RWPE1 (cell line): ENCODE results near the gene ESPNL.
A peak's percentile ranks its signal among the peaks of the same experiment; 100 is the strongest.

Experiments
- CTCF ChIA-PET: fragments of 350-600 bp; sonication (Branson Sonifier 250); formaldehyde crosslinking; extraction: SDS; loops from one replicate; lab custom pipeline; 2021; lab: Yijun Ruan, JAX
- POLR2A ChIA-PET: fragments of 400-600 bp; formaldehyde crosslinking; extraction: SDS; loops from one replicate; lab custom pipeline; 2020; ENCODE audit warnings: antibody characterized with exemption; ENCODE audit not compliant: low non-redundant PET; lab: Yijun Ruan, JAX
- DNase-seq: peaks from one replicate; pipeline ENCODE4 v3.0.0; 2012; ENCODE audit warnings: low spot score
- H3K27ac ChIP-seq: fragments of 450-650 bp; 2 replicates; pipeline ENCODE4 v1.5.1; 2017
- TF ChIP-seq, protein P1 (sequence below): fragments of 450-650 bp; conservative IDR thresholded peaks from 2 replicates; pipeline ENCODE4 v1.5.1; 2017; ENCODE audit warnings: low read depth, mild to moderate bottlenecking

The ESPNL gene

DNA sequence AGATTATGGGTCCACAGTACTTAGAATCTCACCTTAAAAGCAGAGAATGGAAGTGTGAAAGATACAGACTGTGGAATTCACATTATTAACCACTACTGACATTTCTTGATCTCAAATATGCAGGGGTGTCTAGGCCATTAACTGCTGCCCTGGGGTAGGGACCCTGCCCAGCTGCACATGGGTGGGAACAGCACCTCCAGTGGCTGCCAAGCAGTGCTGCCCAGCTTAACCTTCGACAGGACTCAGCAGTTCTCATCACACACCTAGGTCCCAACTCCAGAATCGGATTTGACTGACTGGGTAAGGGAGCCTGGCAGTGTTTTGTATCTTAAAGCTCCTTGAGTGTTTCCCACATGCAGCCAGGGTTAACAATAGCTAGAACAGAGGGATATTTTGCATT lies 73.6 kb downstream of the ESPNL start:
- peak overlapping the region; percentile 97 for H3K27ac ChIP-seq
- POLR2A ChIA-PET: no interaction called here
- DNase-seq: no peak
- CTCF ChIA-PET: interaction anchor here (1.1 kb wide), 1 partner anchor 17 kb away, joined by 3 read pairs; no protein-coding TSS in a partner anchor
- TF ChIP-seq, protein P1, sequence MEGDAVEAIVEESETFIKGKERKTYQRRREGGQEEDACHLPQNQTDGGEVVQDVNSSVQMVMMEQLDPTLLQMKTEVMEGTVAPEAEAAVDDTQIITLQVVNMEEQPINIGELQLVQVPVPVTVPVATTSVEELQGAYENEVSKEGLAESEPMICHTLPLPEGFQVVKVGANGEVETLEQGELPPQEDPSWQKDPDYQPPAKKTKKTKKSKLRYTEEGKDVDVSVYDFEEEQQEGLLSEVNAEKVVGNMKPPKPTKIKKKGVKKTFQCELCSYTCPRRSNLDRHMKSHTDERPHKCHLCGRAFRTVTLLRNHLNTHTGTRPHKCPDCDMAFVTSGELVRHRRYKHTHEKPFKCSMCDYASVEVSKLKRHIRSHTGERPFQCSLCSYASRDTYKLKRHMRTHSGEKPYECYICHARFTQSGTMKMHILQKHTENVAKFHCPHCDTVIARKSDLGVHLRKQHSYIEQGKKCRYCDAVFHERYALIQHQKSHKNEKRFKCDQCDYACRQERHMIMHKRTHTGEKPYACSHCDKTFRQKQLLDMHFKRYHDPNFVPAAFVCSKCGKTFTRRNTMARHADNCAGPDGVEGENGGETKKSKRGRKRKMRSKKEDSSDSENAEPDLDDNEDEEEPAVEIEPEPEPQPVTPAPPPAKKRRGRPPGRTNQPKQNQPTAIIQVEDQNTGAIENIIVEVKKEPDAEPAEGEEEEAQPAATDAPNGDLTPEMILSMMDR: no peak

DNA sequence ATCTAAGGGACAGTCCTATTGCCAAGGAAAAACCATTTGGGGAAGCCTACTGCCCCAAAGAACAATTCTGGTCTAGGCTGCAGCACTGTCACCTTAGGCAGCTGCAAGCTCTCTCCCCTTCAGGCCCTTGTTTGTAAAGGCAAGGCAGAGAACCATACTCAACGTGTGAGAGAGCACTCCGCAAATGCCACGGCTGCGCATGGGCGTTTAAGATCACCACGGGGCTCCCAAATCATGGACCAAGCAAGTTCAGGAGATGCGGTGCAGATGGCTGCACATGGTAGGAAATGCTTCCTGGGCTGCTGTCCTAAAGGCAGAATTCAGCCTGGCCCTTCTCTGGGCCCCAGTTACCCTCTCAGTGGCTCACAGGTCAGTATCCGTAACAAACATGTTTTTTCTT lies 74.2 kb downstream of the ESPNL start:
- no peak for DNase-seq
- TF ChIP-seq, protein P1: no peak
- POLR2A ChIA-PET: no interaction called here
- CTCF ChIA-PET: interaction anchor here (1.1 kb wide), 1 partner anchor 17 kb away, joined by 3 read pairs; no protein-coding TSS in a partner anchor
- peak overlapping the region; percentile 42 for H3K27ac ChIP-seq

DNA sequence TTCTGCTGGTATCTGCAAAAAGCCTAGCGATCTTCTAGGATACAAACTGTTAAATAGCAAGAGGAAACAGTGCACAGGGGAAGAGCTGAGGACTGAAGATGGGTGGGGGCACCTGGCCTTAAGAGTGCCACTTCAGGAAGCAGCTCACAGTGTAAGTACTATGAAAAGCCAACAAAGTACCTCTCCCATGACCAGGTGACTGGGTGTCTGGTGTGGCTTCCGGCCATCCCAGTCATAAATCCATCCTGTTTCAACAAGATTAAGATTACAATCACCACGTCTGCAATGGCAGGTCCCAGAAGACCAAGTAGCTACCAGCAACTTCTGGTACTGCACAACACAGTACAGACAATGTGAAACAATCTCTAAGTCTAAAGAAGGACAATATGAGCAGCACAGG lies 74.6 kb downstream of the ESPNL start:
- ChIA-PET CTCF (no interaction called here), POLR2A (no interaction called here)
- no peak for DNase-seq
- peak overlapping the region; percentile 42 for H3K27ac ChIP-seq
- TF ChIP-seq, protein P1: no peak

DNA sequence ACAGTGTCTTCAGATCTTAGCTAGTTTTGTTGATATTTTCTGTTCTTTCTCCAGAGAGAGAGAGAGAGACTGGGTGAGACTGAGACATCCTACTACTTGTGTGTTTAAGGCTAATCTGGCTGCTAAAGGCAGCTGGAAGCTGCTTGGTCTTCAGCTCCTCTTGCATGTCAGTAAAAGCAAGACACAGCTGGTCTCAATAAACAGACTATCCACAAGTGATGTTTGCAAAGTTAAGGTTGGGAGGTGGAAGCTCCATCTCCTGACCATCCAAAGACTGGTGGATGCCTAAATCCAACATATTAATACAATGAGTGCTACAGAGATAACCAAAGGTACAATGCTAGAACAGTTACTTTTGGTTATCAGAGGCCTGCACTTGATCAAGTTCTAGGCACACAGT lies 76.5 kb downstream of the ESPNL start:
- TF ChIP-seq, protein P1: no peak
- H3K27ac ChIP-seq: no peak overlapping the region
- no peak for DNase-seq
- ChIA-PET POLR2A (interaction anchor here (0.7 kb wide), 1 partner anchor 9 kb away, joined by 7 read pairs; no protein-coding TSS in a partner anchor), CTCF (no interaction called here)

DNA sequence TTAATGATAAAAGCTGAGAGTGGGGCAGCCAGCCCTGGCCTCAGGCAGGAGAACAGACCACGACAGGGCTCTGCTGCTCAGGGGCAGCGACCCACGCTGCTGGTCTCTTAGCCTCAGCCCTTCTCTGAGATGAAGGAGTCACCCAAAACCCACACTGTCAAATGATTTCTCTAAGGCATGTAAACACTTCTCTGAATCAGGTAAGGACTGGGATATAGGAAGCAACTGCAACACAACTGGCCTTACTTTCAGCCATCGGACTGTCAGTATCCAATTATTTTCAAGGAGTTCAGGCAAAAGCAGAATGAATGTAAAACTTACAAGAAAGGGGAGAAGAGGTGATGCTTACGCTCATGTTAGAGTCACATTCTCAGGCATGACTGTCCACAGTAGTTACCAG lies 80.4 kb downstream of the ESPNL start:
- TF ChIP-seq, protein P1: no peak
- ChIA-PET CTCF (no interaction called here), POLR2A (no interaction called here)
- no peak overlapping the region for H3K27ac ChIP-seq
- DNase-seq: no peak

DNA sequence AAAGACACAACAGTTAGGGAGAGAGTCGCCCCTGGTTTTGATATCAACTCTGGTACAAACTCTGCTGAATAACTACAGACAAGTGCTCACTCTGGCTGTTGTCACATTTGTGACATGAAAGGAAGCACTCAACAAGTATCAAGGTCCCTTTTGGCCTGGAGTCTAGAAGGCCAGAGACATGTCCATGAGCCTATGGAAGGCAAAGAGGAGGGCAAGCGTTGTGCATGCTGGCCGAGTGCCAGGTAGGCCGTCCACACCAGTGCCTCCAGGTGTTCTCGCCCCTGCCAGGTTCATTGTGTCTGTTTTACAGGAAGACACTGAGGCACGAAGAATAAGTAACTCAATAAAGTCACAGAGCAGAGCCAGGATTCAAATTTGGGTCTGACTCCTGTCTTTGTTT lies 82.2 kb downstream of the ESPNL start:
- ChIA-PET POLR2A (no interaction called here), CTCF (no interaction called here)
- 0 out of 2 replicates have a peak overlapping the region, but pooled peaks have one; percentile 35 for H3K27ac ChIP-seq
- TF ChIP-seq, protein P1: no peak
- no peak for DNase-seq
